Measurements from ENCODE around the gene FADS1. TPM values are rescaled to one million over a fixed set of nuclear protein-coding genes. Genes with fewer than 3 reads are reported as not detected.

FADS1 gene
- total and polyA plus RNA-seq, 2 of the 13 experiments (the other 11 are each of a cell fraction or from before 2014, with no cell fraction given): 91.8 to 108 TPM

DNA sequence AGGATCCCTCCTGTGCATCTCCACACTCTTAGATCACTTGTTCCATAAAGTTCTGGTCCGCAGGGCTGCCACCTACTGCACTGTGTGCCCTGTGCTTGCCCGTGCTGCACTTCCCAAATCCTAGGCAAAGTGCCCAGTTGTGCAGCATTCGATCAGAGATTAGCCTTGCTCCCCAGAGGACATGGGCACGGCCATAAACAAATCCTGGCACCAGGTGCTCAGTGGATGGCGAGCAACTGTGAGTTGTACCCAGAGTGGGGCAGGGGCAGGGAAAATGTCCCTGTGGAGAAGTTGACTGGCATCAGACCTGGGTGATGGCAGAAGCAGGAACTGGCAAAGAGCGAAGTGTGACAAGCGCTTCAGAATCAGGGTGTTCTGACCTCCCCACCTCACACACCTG lies 16.0 kb upstream of the FADS1 start (continued):
- TF ChIP-seq ZNF207 (IDR thresholded peaks at IDR 0.05; ENCODE audit: borderline replicate concordance) (no peak), GABPB1 (CRISPR knock-in tag; IDR thresholded peaks at IDR 0.05) (no peak)
- TF ChIP-seq, protein P1, sequence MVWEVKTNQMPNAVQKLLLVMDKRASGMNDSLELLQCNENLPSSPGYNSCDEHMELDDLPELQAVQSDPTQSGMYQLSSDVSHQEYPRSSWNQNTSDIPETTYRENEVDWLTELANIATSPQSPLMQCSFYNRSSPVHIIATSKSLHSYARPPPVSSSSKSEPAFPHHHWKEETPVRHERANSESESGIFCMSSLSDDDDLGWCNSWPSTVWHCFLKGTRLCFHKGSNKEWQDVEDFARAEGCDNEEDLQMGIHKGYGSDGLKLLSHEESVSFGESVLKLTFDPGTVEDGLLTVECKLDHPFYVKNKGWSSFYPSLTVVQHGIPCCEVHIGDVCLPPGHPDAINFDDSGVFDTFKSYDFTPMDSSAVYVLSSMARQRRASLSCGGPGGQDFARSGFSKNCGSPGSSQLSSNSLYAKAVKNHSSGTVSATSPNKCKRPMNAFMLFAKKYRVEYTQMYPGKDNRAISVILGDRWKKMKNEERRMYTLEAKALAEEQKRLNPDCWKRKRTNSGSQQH (CRISPR knock-in tag; IDR thresholded peaks at IDR 0.05; ENCODE audit: low read depth): no peak

DNA sequence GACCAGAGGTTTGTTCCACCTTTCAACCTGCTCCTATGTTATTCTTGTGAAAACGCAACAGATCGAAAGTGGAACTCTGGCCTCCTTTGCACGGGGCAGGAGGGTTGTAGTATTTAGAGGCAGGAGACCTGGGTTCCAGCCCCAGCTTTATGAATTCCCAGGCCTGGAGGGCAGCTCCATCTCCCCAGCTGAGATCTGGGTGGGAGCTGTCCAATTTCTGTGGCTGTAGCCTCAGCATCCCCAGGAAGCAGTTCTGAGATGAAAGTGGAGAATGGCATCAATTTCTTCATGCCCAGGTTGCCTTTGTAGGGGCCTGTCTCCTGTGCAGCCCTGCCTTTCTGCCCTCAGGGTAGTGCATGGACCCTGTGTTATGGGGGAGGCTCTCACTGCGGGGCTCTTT lies 15.4 kb upstream of the FADS1 start:
- intact Hi-C loops (cut with micrococcal nuclease; ENCODE audit: unreplicated experiment) (no loop called here), in situ Hi-C loops (cut with HindIII; ENCODE audit: extremely low pct_ligation_motif_present, low pct_unique_long_range_greater_than_20kb) (no loop called here)
- peaks cover 34% of the 10 kb centered on the region for H3K4me1 ChIP-seq (ENCODE audit: insufficient read depth, low read length)
- H3K4me2 ChIP-seq (ENCODE audit: low read depth, low read length): no peak overlapping the region
- no peak overlapping the region for H3K9ac ChIP-seq (ENCODE audit: insufficient read depth, low read depth, low read length)
- TF ChIP-seq, protein P2, sequence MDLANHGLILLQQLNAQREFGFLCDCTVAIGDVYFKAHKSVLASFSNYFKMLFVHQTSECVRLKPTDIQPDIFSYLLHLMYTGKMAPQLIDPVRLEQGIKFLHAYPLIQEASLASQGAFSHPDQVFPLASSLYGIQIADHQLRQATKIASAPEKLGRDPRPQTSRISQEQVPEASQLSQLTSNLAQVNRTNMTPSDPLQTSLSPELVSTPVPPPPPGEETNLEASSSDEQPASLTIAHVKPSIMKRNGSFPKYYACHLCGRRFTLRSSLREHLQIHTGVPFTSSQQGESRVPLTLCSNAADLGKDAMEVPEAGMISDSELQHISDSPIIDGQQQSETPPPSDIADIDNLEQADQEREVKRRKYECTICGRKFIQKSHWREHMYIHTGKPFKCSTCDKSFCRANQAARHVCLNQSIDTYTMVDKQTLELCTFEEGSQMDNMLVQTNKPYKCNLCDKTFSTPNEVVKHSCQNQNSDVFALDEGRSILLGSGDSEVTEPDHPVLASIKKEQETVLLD (CRISPR knock-in tag; IDR thresholded peaks at IDR 0.05; ENCODE audit: low read depth): no peak
- TF ChIP-seq ZKSCAN5 (CRISPR knock-in tag; IDR thresholded peaks at IDR 0.05) (no peak), ZFP90 (CRISPR knock-in tag; IDR thresholded peaks at IDR 0.05; ENCODE audit: borderline replicate concordance) (no peak), ZNF772 (CRISPR knock-in tag; IDR thresholded peaks at IDR 0.05) (no peak), MEF2D (CRISPR knock-in tag; IDR thresholded peaks at IDR 0.05) (no peak), ZNF225 (CRISPR knock-in tag; IDR thresholded peaks at IDR 0.05) (no peak), ZNF230 (CRISPR knock-in tag; IDR thresholded peaks at IDR 0.05) (no peak), MYNN (CRISPR knock-in tag; IDR thresholded peaks at IDR 0.05; ENCODE audit: low read depth) (no peak), GATAD2A (CRISPR knock-in tag; IDR thresholded peaks at IDR 0.05) (no peak), ZNF205 (CRISPR knock-in tag; IDR thresholded peaks at IDR 0.05) (no peak), STAT5B (CRISPR knock-in tag; IDR thresholded peaks at IDR 0.05) (no peak), MED13 (CRISPR knock-in tag; IDR thresholded peaks at IDR 0.05) (no peak), ZBTB7B (CRISPR knock-in tag; IDR thresholded peaks at IDR 0.05) (no peak)
- TF ChIP-seq, protein P3, sequence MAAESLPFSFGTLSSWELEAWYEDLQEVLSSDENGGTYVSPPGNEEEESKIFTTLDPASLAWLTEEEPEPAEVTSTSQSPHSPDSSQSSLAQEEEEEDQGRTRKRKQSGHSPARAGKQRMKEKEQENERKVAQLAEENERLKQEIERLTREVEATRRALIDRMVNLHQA (CRISPR knock-in tag; IDR thresholded peaks at IDR 0.05): no peak
- no peaks in the 10 kb centered on the region for H3K27me3 ChIP-seq (ENCODE audit: control insufficient read depth in 1 of 2, insufficient read depth in 2 of 2, low read length in 2 of 2)
- DNase-seq (ENCODE audit: low spot score): no peak
- H3K27ac ChIP-seq (ENCODE audit: extremely low read length, insufficient read depth, low read length): no peak overlapping the region
- ChIA-PET POLR2A (no interaction called here), CTCF (ENCODE audit: low intra/inter-chr PET ratio, low total read pairs) (no interaction called here)
- no TSS peak for BruUV-seq (replicated peaks)
- no peak for ATAC-seq
- no peak for FAIRE-seq
- 94% methylated on average over 3 of the region's 4 CpGs for WGBS (ENCODE audit: low lambda C conversion rate)
- H3K79me2 ChIP-seq (ENCODE audit: insufficient read depth, low read length): peaks cover 33% of the 10 kb centered on the region
- H3K36me3 ChIP-seq (replicated peaks in 1 of 2; ENCODE audit: control insufficient read depth in 1 of 2, insufficient read depth in 2 of 2, low read length in 2 of 2): no peaks in the 10 kb centered on the region
- no peaks in the 10 kb centered on the region for H4K20me1 ChIP-seq (ENCODE audit: insufficient read depth, low read length)
- no peak overlapping the region for H3K4me3 ChIP-seq (replicated peaks in 1 of 3; ENCODE audit: insufficient read depth in 1 of 3, low read depth in 2 of 3, low read length in 3 of 3)
- no peaks in the 10 kb centered on the region for H3K9me3 ChIP-seq (ENCODE audit: low read length)
- no peak overlapping the region for H2AFZ ChIP-seq (ENCODE audit: low read length)

Measured in HepG2 (cell line).